ENCODE measurements around the gene HK3. TPM values are rescaled to one million over a fixed set of nuclear protein-coding genes. Genes with fewer than 3 reads are reported as not detected.

The HK3 gene
- total and polyA plus RNA-seq, 4 donors = 4.3 to 25.5 (median 13.3) TPM

DNA sequence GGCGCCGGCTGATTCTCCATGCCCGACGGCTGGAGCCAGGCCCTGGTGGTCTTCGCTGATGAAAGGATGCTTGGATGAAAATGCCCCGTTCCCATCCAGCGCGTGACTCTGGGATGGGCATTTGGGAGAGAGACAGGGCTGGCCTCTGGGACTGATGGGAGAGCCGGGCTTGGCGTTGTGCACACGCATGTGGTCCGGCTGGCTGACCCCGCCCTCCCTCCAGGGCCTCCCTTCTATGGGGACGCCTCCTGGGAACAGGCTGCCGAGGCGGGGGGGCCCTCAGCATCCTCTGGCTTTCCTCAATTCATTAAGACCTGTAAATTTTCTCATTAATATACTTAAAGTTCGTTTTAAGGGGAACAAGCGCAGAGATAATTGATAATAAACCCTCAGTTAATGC lies 52.0 kb downstream of the HK3 start (continued):
- TF ChIP-seq, protein P1, sequence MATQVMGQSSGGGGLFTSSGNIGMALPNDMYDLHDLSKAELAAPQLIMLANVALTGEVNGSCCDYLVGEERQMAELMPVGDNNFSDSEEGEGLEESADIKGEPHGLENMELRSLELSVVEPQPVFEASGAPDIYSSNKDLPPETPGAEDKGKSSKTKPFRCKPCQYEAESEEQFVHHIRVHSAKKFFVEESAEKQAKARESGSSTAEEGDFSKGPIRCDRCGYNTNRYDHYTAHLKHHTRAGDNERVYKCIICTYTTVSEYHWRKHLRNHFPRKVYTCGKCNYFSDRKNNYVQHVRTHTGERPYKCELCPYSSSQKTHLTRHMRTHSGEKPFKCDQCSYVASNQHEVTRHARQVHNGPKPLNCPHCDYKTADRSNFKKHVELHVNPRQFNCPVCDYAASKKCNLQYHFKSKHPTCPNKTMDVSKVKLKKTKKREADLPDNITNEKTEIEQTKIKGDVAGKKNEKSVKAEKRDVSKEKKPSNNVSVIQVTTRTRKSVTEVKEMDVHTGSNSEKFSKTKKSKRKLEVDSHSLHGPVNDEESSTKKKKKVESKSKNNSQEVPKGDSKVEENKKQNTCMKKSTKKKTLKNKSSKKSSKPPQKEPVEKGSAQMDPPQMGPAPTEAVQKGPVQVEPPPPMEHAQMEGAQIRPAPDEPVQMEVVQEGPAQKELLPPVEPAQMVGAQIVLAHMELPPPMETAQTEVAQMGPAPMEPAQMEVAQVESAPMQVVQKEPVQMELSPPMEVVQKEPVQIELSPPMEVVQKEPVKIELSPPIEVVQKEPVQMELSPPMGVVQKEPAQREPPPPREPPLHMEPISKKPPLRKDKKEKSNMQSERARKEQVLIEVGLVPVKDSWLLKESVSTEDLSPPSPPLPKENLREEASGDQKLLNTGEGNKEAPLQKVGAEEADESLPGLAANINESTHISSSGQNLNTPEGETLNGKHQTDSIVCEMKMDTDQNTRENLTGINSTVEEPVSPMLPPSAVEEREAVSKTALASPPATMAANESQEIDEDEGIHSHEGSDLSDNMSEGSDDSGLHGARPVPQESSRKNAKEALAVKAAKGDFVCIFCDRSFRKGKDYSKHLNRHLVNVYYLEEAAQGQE (IDR thresholded peaks at IDR 0.05) = no peak
- TF ChIP-seq, protein P2, sequence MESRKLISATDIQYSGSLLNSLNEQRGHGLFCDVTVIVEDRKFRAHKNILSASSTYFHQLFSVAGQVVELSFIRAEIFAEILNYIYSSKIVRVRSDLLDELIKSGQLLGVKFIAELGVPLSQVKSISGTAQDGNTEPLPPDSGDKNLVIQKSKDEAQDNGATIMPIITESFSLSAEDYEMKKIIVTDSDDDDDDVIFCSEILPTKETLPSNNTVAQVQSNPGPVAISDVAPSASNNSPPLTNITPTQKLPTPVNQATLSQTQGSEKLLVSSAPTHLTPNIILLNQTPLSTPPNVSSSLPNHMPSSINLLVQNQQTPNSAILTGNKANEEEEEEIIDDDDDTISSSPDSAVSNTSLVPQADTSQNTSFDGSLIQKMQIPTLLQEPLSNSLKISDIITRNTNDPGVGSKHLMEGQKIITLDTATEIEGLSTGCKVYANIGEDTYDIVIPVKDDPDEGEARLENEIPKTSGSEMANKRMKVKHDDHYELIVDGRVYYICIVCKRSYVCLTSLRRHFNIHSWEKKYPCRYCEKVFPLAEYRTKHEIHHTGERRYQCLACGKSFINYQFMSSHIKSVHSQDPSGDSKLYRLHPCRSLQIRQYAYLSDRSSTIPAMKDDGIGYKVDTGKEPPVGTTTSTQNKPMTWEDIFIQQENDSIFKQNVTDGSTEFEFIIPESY (IDR thresholded peaks at IDR 0.05) = no peak
- TF ChIP-seq HNF4G (IDR thresholded peaks at IDR 0.05) (no peak), SP1 (IDR thresholded peaks at IDR 0.05) (no peak)
- TF ChIP-seq, protein P3, sequence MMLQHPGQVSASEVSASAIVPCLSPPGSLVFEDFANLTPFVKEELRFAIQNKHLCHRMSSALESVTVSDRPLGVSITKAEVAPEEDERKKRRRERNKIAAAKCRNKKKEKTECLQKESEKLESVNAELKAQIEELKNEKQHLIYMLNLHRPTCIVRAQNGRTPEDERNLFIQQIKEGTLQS (IDR thresholded peaks at IDR 0.05) = no peak

DNA sequence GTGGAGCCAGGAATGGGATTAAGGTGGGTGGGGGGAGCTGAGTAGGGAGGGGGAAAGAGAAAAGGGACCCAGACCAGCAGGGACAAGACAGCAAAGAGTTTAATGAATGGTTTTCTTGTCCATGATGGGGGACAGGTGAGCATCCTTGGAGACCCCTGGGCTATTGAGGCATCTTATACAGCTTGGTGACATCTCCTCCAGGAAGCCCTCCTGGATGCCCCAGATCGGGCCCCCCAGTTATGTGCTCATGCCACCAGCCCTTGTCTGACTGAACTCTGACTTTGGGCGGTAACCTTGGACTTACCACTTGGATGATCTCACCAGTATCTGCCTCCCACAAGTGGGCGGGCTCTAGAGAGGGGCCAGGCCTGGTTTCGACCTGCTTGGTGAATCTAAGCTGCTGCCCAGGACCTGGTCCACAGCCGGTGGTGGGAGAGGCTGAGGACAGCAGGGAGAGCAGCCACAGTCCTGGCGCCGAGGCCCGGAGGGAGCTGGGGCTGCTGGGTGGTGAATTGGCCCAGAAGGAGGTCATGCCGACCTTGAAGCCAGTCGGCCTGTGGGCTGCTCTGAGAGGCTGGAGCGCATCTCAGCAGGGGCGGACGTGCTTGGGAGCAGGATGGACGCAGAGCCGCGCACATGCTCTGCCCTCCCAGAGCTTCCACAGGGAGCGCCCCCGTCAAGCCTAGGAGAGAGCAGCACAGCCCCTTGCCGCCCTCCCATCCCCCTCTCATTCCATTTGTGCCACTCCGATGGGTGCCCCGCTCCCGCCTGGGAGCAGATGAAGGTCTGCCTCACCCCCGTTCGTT lies 52.6 kb downstream of the HK3 start:
- H3K4me1 ChIP-seq (ENCODE audit: control insufficient read depth in 4 of 4, insufficient read depth in 4 of 4, low read length in 3 of 4) = no peaks in the 10 kb centered on the region
- H3K9ac ChIP-seq (ENCODE audit: low read depth in 1 of 2, low read length in 2 of 2) = no peak overlapping the region
- no peaks in the 10 kb centered on the region for H3K36me3 ChIP-seq (ENCODE audit: control insufficient read depth in 4 of 4, insufficient read depth in 3 of 4, low read depth in 1 of 4, low read length in 3 of 4)
- H3K27ac ChIP-seq (ENCODE audit: low read depth in 1 of 2, low read length in 2 of 2) = no peak overlapping the region
- 43% methylated on average over 24 of the region's 24 CpGs for WGBS
- H3K27me3 ChIP-seq (ENCODE audit: control insufficient read depth in 4 of 4, insufficient read depth in 4 of 4, low read length in 3 of 4) = no peaks in the 10 kb centered on the region
- no peak overlapping the region for H3K4me3 ChIP-seq (ENCODE audit: low read depth in 1 of 3, low read length in 3 of 3)
- no peak for DNase-seq (ENCODE audit: low spot score)
- H3K9me3 ChIP-seq (ENCODE audit: control insufficient read depth in 4 of 4, low read length in 3 of 4) = no peaks in the 10 kb centered on the region
- TF ChIP-seq, protein P1 (IDR thresholded peaks at IDR 0.05) = no peak
- no peak for TF ChIP-seq EGR1 (IDR thresholded peaks at IDR 0.05; ENCODE audit: low read depth in 2 of 2)

DNA sequence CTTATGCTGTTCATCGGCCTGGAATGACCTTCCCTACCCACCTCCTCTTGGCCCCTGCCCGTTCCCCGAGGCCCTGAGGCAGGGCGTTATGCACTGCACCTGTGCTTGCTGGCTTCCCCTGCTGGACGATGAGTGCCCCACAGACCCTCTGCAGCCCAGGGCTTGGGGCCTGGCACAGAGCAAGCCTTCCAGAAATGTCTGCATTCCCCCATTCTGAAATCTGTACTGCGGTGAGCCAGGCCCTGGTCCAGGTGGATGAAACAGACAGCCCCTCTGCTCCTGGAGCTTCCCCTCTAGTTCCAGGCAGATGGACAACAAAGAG lies 53.8 kb downstream of the HK3 start:
- 75% methylated on average over 6 of the region's 6 CpGs for WGBS
- no peaks in the 10 kb centered on the region for H3K4me1 ChIP-seq (ENCODE audit: control insufficient read depth in 4 of 4, insufficient read depth in 4 of 4, low read length in 3 of 4)
- H3K9me3 ChIP-seq (ENCODE audit: control insufficient read depth in 4 of 4, low read length in 3 of 4) = no peaks in the 10 kb centered on the region
- H3K27ac ChIP-seq (ENCODE audit: low read depth in 1 of 2, low read length in 2 of 2) = no peak overlapping the region
- TF ChIP-seq EGR1 (IDR thresholded peaks at IDR 0.05; ENCODE audit: low read depth in 2 of 2) (no peak), FOXA1 (IDR thresholded peaks at IDR 0.05) (no peak), TAF1 (conservative IDR thresholded peaks at IDR 0.05) (no peak)
- DNase-seq (ENCODE audit: low spot score) = no peak
- H3K36me3 ChIP-seq (ENCODE audit: control insufficient read depth in 4 of 4, insufficient read depth in 3 of 4, low read depth in 1 of 4, low read length in 3 of 4) = no peaks in the 10 kb centered on the region
- no peaks in the 10 kb centered on the region for H3K27me3 ChIP-seq (ENCODE audit: control insufficient read depth in 4 of 4, insufficient read depth in 4 of 4, low read length in 3 of 4)
- H3K9ac ChIP-seq (ENCODE audit: low read depth in 1 of 2, low read length in 2 of 2) = no peak overlapping the region
- no peak overlapping the region for H3K4me3 ChIP-seq (ENCODE audit: low read depth in 1 of 3, low read length in 3 of 3)

Measured in liver (tissue), 9 donors.